ENCODE results near the gene TEX29. TPM values are rescaled to one million over a fixed set of nuclear protein-coding genes. Genes with fewer than 3 reads are reported as not detected.
A peak's percentile ranks its signal among the peaks of the same experiment; 100 is the strongest.

TEX29 gene
- total and polyA plus RNA-seq, 8 donors: 0.23 to 3.8 (median 1.3) TPM; not detected in 4

DNA sequence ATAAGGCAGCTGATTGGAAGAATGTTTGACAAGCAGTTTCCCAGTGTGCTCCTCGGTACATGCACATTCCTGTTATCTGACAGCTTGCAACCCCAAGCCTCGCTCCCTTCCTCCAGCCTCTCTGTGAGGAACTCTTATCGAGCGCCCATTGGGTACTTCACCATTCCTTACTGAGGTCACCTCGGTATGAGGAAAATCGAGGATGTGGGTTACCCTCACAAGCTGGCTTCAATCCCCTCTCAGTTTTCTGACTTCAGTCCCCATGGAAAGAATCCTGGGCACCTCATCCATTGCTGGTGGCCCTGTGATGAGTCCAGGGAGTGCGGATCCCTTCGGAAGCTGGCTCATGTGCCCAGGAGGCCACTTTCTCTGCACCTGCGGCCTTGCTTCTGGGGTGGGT lies 17.3 kb downstream of the TEX29 start:
- FAIRE-seq (no peak), DNase-seq (no peak), ATAC-seq (no peak)
- Histone ChIP-seq H3K36me3 (no peaks in the 10 kb centered on the region), H3K9me3 (no peaks in the 10 kb centered on the region), H3K4me3 (no peak overlapping the region), H3K4me1 (no peaks in the 10 kb centered on the region), H3K27me3 (no peaks in the 10 kb centered on the region), H3K27ac (no peak overlapping the region)
- TF ChIP-seq, protein P1, sequence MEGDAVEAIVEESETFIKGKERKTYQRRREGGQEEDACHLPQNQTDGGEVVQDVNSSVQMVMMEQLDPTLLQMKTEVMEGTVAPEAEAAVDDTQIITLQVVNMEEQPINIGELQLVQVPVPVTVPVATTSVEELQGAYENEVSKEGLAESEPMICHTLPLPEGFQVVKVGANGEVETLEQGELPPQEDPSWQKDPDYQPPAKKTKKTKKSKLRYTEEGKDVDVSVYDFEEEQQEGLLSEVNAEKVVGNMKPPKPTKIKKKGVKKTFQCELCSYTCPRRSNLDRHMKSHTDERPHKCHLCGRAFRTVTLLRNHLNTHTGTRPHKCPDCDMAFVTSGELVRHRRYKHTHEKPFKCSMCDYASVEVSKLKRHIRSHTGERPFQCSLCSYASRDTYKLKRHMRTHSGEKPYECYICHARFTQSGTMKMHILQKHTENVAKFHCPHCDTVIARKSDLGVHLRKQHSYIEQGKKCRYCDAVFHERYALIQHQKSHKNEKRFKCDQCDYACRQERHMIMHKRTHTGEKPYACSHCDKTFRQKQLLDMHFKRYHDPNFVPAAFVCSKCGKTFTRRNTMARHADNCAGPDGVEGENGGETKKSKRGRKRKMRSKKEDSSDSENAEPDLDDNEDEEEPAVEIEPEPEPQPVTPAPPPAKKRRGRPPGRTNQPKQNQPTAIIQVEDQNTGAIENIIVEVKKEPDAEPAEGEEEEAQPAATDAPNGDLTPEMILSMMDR (IDR thresholded peaks at IDR 0.05): no peak
- 81 to 90% methylated on average over 9 of the region's 9 CpGs for WGBS, 2 donors
- intact Hi-C loops (cut with DNase I): no loop called here

DNA sequence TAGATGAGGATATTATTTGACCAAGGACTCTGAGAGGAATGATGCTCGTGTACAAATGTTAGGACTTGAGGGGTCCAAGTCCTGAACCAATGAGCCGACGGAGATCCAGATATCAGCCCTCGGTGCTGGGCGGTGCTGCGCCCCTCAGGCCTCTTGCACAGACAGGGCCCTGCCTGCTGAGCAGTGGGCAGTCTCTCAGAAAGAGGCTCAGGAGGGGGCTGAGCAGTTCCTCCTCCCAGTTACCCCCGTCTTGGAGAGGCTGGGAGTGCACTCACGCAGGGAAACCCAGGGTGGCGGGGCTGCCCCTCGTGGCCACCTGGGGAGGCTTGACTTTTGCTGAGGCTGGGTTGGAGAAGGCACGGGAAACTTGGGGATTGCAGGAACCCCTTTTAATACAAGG lies 18.4 kb downstream of the TEX29 start:
- TF ChIP-seq, protein P1 (IDR thresholded peaks at IDR 0.05): no peak
- Histone ChIP-seq H3K27me3 (no peaks in the 10 kb centered on the region), H3K36me3 (no peaks in the 10 kb centered on the region), H3K9me3 (no peaks in the 10 kb centered on the region), H3K4me1 (no peaks in the 10 kb centered on the region), H3K27ac (no peak overlapping the region), H3K4me3 (no peak overlapping the region)
- FAIRE-seq: no peak
- ATAC-seq: no peak
- intact Hi-C loops (cut with DNase I): no loop called here
- WGBS, 2 donors: 87 to 88% methylated on average over 11 of the region's 11 CpGs
- DNase-seq: no peak

DNA sequence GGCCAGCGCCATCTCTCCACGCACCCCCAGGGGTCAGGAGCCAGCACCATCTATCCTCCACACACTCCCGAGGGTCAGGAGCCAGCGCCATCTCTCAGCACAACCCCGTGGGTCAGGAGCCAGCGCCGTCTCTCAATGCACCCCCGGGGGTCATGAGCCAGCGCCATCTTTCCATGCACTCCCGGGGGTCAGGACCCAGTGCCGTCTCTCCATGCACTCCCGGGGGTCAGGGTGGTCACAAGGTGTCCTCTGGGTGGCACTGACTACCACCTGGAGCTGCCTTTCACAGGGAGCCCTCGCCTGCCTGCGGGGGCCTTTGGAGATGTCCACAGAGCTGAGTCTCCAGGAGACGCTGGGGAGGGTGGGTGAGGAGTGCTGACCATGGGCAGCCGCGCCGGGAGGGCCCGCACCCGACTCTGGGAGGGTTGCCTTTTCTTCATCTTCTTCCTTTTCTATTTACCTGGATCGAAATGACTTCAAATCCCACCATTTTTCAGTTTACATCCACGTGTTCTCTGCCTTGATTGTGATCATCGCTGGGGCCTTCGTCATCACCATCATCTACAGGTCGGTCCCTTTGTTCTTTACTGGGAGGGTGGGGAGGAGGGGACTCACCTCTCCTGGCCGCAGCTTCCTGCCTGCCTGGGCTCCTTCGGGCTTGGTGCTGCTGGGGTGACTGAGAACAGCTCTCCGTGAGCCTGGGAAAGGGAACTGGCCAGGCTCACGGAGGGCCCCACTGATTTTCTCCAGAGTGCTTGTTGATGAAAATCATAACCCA lies 19.1 kb downstream of the TEX29 start:
- intact Hi-C loops (cut with DNase I): no loop called here

DNA sequence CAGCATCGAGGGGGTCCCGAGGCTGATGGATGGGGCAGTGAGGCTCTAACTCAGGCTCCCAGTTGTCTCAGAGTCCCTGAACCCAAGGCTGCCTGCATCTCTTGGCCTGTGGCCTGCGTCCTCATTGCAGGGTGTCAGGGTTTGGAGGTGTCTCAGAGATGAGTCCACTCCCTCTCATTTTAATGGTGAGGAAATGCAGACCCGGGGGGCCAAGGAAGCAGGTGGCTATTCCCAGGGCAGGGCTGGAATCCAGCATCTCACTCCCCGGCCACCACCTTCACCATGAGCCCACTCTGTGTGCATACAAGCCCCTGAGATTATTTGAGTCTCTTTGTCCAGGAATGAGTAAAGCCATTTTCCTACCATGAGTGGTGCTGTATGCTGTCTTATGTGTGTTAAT lies 21.4 kb downstream of the TEX29 start:
- no peaks in the 10 kb centered on the region for H3K4me1 ChIP-seq
- H3K27me3 ChIP-seq: no peaks in the 10 kb centered on the region
- no peak for FAIRE-seq
- no peak for ATAC-seq
- H3K9me3 ChIP-seq: no peaks in the 10 kb centered on the region
- no peak overlapping the region for H3K27ac ChIP-seq
- TF ChIP-seq, protein P1 (IDR thresholded peaks at IDR 0.05): no peak
- 86 to 89% methylated on average over 5 of the region's 5 CpGs for WGBS, 2 donors
- no peak for DNase-seq
- H3K4me3 ChIP-seq: no peak overlapping the region
- H3K36me3 ChIP-seq: no peaks in the 10 kb centered on the region
- intact Hi-C loops (cut with DNase I): no loop called here

More for the DNA sequence above, 19.1 kb downstream of the TEX29 start:
- peak in 1 of 6 donors; percentile 34 for DNase-seq
- no peaks in the 10 kb centered on the region for H3K27me3 ChIP-seq
- no peaks in the 10 kb centered on the region for H3K36me3 ChIP-seq
- no peaks in the 10 kb centered on the region for H3K9me3 ChIP-seq
- FAIRE-seq: no peak
- WGBS, 2 donors: 96% methylated on average over 29 of the region's 29 CpGs
- no peak overlapping the region for H3K27ac ChIP-seq
- no peak for ATAC-seq
- no peaks in the 10 kb centered on the region for H3K4me1 ChIP-seq
- TF ChIP-seq, protein P1 (IDR thresholded peaks at IDR 0.05): no peak
- H3K4me3 ChIP-seq: no peak overlapping the region

DNA sequence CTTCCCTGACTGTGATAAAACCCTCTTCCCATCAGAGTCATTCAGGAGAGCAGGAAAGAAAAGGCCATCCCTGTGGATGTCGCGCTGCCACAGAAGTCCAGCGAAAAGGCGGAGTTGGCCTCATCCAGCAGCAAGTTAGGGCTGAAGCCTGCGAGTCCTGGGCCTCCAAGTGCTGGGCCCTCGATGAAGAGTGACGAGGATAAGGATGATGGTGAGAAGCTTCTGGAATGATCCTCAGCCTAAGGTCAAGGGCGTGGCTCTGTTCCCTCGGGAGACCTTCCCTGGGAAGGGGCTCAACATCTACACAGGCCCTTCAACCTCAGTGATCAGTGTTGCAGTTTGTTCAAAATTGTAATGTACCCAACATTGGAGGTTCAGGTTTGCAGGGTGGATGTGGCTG lies 22.3 kb downstream of the TEX29 start:
- ATAC-seq (no peak), FAIRE-seq (no peak), DNase-seq (no peak)
- Histone ChIP-seq H3K4me3 (no peak overlapping the region), H3K27me3 (no peaks in the 10 kb centered on the region), H3K4me1 (no peaks in the 10 kb centered on the region), H3K27ac (no peak overlapping the region), H3K9me3 (no peaks in the 10 kb centered on the region), H3K36me3 (no peaks in the 10 kb centered on the region)
- intact Hi-C loops (cut with DNase I): no loop called here
- WGBS, 2 donors: 90% methylated on average over 9 of the region's 9 CpGs
- TF ChIP-seq, protein P1 (IDR thresholded peaks at IDR 0.05): no peak
